GM12872 (cell line): ENCODE data around the gene CCDC85A.

Experiments used
- CTCF ChIP-seq: IDR thresholded peaks from 3 replicates; pipeline ENCODE4 v1.5.1; 2011; ENCODE audit warnings: low read depth, mild to moderate bottlenecking, low read length, moderate library complexity; ENCODE audit not compliant: insufficient read depth

CCDC85A gene

DNA sequence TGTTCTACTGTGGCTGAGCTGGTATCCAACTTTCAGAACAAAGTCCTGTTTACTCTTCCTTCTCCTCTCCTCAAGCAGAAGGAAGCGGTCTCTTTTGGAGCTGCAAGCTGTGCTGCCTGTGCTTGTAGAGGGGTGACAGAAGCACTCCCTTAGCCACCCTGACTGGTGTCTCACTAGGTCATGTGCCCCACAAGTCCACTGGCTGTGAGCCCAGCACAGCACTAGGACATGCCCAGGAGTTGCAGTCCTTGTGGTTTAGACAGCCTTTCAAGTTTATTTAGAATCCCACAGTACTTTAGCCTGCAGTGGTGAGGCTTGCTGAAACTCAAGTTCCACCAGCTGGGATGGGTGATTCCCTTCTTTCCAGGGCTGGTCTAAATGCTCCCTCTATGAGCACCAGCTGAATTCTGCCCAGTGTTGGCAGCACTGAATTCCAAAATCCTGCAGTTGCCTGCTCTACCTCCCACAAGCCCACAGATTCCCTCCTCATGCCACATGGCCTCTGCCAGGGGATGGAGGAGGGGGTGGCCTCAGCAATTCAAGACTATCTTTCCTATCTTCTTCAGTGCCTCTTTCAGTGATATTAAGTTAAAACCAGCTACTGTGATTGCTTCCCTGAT, 61.2 kb downstream of the CCDC85A start:
- no peak for TF ChIP-seq CTCF

- no peak for TF ChIP-seq CTCF
These were observed 65.4 kb downstream of the CCDC85A start for GRCh38 chr2:56248965-56249742.

- no peak for TF ChIP-seq CTCF
These were observed 66.5 kb downstream of the CCDC85A start for GRCh38 chr2:56250153-56250729.

- TF ChIP-seq CTCF: no peak
These were observed 76.6 kb downstream of the CCDC85A start for GRCh38 chr2:56260415-56260814.

DNA sequence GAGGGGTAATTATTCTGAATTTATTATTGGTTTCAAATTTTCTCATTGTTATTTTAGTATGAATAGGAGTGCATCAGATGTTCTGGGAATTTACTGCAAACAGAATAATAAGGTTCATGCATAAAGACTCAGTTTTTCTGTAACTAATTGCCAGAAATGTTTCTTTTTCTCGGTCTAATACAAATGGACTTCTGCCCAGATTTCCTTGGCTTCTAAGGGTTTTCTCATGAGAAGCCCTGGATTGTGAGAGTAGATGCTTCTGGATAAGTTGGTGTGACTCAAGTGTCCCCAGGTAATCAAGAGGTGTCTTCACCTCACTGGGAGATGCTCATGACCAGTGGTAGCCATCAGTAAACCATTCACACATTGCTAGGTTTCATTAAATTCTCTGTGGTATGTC, 78.5 kb downstream of the CCDC85A start:
- TF ChIP-seq CTCF: no peak

DNA sequence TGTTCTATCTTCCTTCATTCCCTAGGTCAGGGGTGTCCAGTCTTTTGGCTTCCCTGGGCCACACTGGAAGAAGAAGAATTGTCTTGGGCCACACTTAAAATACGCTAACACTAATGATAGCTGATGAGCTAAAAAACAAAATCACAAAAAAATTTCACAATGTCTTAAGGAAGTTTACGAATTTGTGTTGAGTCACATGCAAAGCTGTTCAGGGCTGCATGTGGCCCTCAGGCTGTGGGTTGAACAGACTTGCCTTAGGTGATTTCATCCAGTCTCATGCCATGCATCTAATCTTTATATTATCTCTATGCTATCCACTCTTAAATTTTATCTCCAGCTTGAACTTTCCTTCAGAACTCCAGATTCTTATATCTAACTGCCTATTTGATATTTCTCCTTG, 80.1 kb downstream of the CCDC85A start:
- TF ChIP-seq CTCF: no peak

DNA sequence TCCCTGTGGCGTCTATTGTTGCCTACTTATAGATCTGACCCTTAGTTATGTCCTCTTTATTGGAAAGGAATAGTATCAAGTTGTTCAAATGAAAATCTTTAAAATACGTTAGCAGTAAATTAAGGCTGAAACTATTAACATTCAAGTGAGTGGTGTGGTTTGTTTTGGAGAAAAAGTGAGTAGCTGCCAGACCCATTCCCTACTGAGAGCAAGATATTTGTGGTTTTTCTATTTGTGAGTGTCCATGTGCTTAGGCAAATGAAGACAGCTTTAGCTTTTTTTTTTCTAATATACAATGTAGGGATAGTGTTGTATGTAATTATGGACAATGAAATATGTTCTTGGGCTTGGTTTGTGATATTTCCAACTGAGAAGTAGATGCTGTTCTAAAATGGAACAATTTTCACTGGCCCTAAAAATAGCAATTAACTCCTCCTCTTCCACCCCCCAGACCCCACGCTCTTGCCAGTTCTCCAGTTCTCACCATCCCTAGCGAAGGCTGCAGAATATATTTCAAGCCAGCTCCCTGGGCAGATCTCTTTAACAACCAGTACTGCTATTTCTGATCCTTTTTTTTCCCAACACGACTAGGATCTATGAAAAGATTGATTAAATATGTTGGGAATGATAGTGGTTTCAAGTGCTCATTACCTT, 83.1 kb downstream of the CCDC85A start:
- no peak for TF ChIP-seq CTCF
